Neural cell (in vitro differentiated cells): ENCODE measurements around the gene ZCCHC14. TPM values are rescaled to one million over a fixed set of nuclear protein-coding genes. Genes with fewer than 3 reads are reported as not detected.

Experiments
- H2AFZ ChIP-seq: fragments of 200-600, 300-800 bp; sonication (generic), shearing (Covaris generic); 2 replicates; pipeline ENCODE4 v1.6.0; 2014; ENCODE audit warnings: low read depth, mild to moderate bottlenecking, antibody characterized with exemption, low read length, moderate library complexity
- H3F3A ChIP-seq: fragments of 200-600 bp; shearing (Covaris generic); 2 replicates; pipeline ENCODE4 v1.6.1; 2016; ENCODE audit warnings: mild to moderate bottlenecking, moderate library complexity, mixed read lengths, antibody characterized with exemption, low read length; ENCODE audit not compliant: insufficient read depth, poor library complexity, severe bottlenecking
- H3K27ac ChIP-seq: fragments of 200-600, 300-800 bp; sonication (generic), shearing (Covaris generic); 2 replicates; pipeline ENCODE4 v1.5.1; 2014; ENCODE audit warnings: mild to moderate bottlenecking, low read length, moderate library complexity
- H3K27me3 ChIP-seq: fragments of 300-800, 200-600 bp; sonication (generic), shearing (Covaris generic); 2 replicates; pipeline ENCODE4 v1.6.0; 2014; ENCODE audit warnings: mild to moderate bottlenecking, low read depth, low read length, moderate library complexity; ENCODE audit not compliant: insufficient read depth
- H3K36me3 ChIP-seq: fragments of 300-800, 200-600 bp; sonication (generic), shearing (Covaris generic); 2 replicates; pipeline ENCODE4 v1.5.1; 2014; ENCODE audit warnings: mild to moderate bottlenecking, antibody characterized with exemption, low read length, moderate library complexity; ENCODE audit not compliant: insufficient read depth
- H3K4me2 ChIP-seq: fragments of 300-800, 200-600 bp; sonication (generic), shearing (Covaris generic); 2 replicates; pipeline ENCODE4 v1.6.0; 2014; ENCODE audit warnings: mild to moderate bottlenecking, low read length
- H3K4me3 ChIP-seq: fragments of 300-800, 200-600 bp; sonication (generic), shearing (Covaris generic); 2 replicates; pipeline ENCODE4 v1.5.1; 2014; ENCODE audit warnings: mild to moderate bottlenecking, low read length, moderate library complexity
- H3K79me2 ChIP-seq: fragments of 200-600 bp; shearing (Covaris generic); replicated peaks from 2 replicates; pipeline ENCODE4 v1.6.0; 2014; ENCODE audit warnings: mild to moderate bottlenecking, low read length, moderate library complexity; ENCODE audit not compliant: insufficient read depth
- H3K9ac ChIP-seq: fragments of 300-800, 200-600 bp; sonication (generic), shearing (Covaris generic); 2 replicates; pipeline ENCODE4 v1.6.1; 2016; ENCODE audit warnings: mild to moderate bottlenecking, low read length, mixed read lengths
- H3K9me2 ChIP-seq: fragments of 200-600 bp; shearing (Covaris generic); 2 replicates; pipeline ENCODE4 v1.6.1; 2016; ENCODE audit warnings: mild to moderate bottlenecking, low read length, mixed read lengths; ENCODE audit not compliant: insufficient read depth
- H3K9me3 ChIP-seq: fragments of 200-600, 300-800 bp; sonication (generic), shearing (Covaris generic); 2 replicates; pipeline ENCODE4 v1.6.1; 2016; ENCODE audit warnings: mild to moderate bottlenecking, mixed run types, low read length, moderate library complexity, mixed read lengths
- H4K20me1 ChIP-seq: fragments of 200-600 bp; shearing (Covaris generic); 2 replicates; pipeline ENCODE4 v1.6.1; 2016; ENCODE audit warnings: mild to moderate bottlenecking, mixed run types; ENCODE audit not compliant: insufficient read depth
- CTCF ChIP-seq: fragments of 450-650 bp; IDR thresholded peaks from 2 replicates; pipeline ENCODE4 v1.5.1; 2014; ENCODE audit warnings: antibody characterized with exemption, mild to moderate bottlenecking, moderate library complexity; ENCODE audit not compliant: poor library complexity, severe bottlenecking
- EP300 ChIP-seq: fragments of 450-650 bp; conservative IDR thresholded peaks from 2 replicates; pipeline ENCODE4 v1.6.1; 2014; ENCODE audit warnings: antibody characterized with exemption, mild to moderate bottlenecking, moderate library complexity; ENCODE audit not compliant: poor library complexity, severe bottlenecking
- EZH2 ChIP-seq: fragments of 200-600, 300-800 bp; shearing (Covaris generic), sonication (generic); IDR thresholded peaks from 2 replicates; pipeline ENCODE4 v1.6.1; 2014; ENCODE audit warnings: antibody characterized with exemption, low read length, borderline replicate concordance, mild to moderate bottlenecking; ENCODE audit not compliant: insufficient read depth, poor library complexity, severe bottlenecking
- MXI1 ChIP-seq: fragments of 450-650 bp; conservative IDR thresholded peaks from 2 replicates; pipeline ENCODE4 v1.6.1; 2014; ENCODE audit warnings: antibody characterized with exemption, mild to moderate bottlenecking; ENCODE audit not compliant: poor library complexity, severe bottlenecking
- POLR2AphosphoS5 ChIP-seq: IDR thresholded peaks from 2 replicates; pipeline ENCODE4 v1.6.1; 2012
- RAD21 ChIP-seq: fragments of 450-650 bp; conservative IDR thresholded peaks from 2 replicates; pipeline ENCODE4 v1.6.1; 2014; ENCODE audit warnings: antibody characterized with exemption, mild to moderate bottlenecking, moderate library complexity
- REST ChIP-seq: IDR thresholded peaks from 2 replicates; pipeline ENCODE4 v1.6.1; 2012; ENCODE audit warnings: borderline replicate concordance
- SMC3 ChIP-seq: fragments of 450-650 bp; conservative IDR thresholded peaks from 2 replicates; pipeline ENCODE4 v1.6.1; 2014; ENCODE audit warnings: antibody characterized with exemption, mild to moderate bottlenecking, moderate library complexity; ENCODE audit not compliant: poor library complexity
- TAF1 ChIP-seq: IDR thresholded peaks from 2 replicates; pipeline ENCODE4 v1.6.1; 2012; ENCODE audit warnings: low read depth
- polyA plus RNA-seq: library from polyadenylated mRNA; depleted of rRNA; stranded (reverse); fragments of >200 nt; gene quantifications from 2 replicates; pipeline ENCODE4 v1.2.3, GENCODE V29; 2014

Gene ZCCHC14
- polyA plus RNA-seq, 1 donor from 2014 or later = 22.1 TPM

DNA sequence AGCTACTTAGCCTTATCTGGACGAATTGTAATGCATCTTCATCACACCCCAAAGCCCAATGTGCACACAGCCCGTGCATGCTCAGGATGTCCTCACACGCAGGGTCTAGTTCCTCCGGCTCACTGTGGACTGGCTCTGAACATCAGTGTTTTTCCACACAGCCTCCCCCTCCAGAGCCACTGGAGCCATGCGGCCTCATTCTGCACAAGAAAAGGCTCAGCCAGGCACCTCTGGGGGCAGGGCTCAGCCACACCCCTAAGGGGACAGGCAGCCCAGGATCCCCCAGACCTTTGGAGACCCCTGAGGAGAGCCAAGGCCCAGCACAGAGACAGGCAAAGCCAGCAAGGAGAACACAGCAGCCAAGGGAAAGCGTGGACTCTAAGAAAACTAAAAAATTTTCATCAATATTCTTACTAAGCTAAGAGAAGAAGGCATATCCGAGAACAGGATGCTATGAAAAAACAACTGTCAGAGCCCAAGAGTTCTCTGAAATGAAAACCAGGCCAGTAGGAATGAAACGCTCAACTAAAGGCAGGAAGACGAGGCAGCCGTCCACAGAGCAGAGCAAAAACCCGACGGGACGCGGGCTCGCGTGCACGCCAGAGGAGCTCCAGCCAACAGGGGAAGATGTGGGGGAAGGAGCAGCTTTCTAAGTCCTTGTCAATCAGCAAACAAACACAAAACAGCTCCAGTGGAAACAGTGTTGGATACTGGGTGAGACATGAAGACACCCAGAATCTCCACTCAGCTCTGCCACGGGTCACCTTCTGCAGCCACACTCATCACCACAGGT lies 66.2 kb downstream of the ZCCHC14 start:
- Histone ChIP-seq H4K20me1 (no peaks in the 10 kb centered on the region), H3K27me3 (no peaks in the 10 kb centered on the region), H3K9ac (no peak overlapping the region), H3K79me2 (no peaks in the 10 kb centered on the region), H3F3A (no peaks in the 10 kb centered on the region), H3K9me2 (no peaks in the 10 kb centered on the region), H3K36me3 (no peaks in the 10 kb centered on the region), H3K9me3 (no peaks in the 10 kb centered on the region), H3K27ac (no peak overlapping the region), H3K4me2 (no peak overlapping the region), H2AFZ (no peak overlapping the region), H3K4me3 (no peak overlapping the region)
- TF ChIP-seq RAD21 (no peak), MXI1 (no peak), EP300 (no peak), CTCF (no peak), POLR2AphosphoS5 (no peak), REST (no peak), EZH2 (no peak), TAF1 (no peak), SMC3 (no peak)

DNA sequence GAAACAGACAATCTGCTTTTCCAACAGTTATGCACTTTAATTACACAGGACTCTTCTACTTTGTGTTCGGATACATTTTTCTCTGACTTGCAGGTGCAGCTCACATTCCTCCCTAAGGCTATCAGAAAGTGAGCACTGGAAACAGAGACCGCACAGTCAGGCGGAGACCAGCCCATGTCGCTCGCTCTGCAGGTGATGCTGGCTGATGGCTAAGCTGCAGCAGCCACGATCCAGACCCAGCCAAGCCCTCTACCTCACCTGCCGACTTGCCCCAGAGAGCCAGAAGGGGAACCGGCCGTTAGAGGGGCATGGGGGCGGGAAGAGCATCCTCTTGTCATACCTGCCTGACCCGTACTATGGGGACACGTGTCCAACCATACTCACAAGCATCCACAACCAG lies 66.9 kb downstream of the ZCCHC14 start:
- Histone ChIP-seq H3K36me3 (no peaks in the 10 kb centered on the region), H4K20me1 (no peaks in the 10 kb centered on the region), H3K9me2 (no peaks in the 10 kb centered on the region)

More for the DNA sequence above, 66.9 kb downstream of the ZCCHC14 start:
- Histone ChIP-seq H3K9me3 (no peaks in the 10 kb centered on the region), H3F3A (no peaks in the 10 kb centered on the region), H3K9ac (no peak overlapping the region), H2AFZ (no peak overlapping the region), H3K27ac (no peak overlapping the region), H3K4me3 (no peak overlapping the region), H3K4me2 (no peak overlapping the region), H3K27me3 (no peaks in the 10 kb centered on the region), H3K79me2 (no peaks in the 10 kb centered on the region)
- TF ChIP-seq REST (no peak), SMC3 (no peak), EZH2 (no peak), POLR2AphosphoS5 (no peak), EP300 (no peak), RAD21 (no peak), MXI1 (no peak), TAF1 (no peak), CTCF (no peak)
